T-cell (primary cell): ENCODE measurements around the gene DCC. TPM values are rescaled to one million over a fixed set of nuclear protein-coding genes. Genes with fewer than 3 reads are reported as not detected.

ENCODE experiments used
- ATAC-seq, 4 experiments: fragments of 200-7000 bp in 3 of 4; fragments of 150-1000 bp in 1 of 4; cut with Tn5 transposase; replicated peaks in 1 of 4; 1 replicate in 3 of 4; 2 replicates in 1 of 4; pipeline ENCODE4 v1.10.0; 2021; ENCODE audit warnings: moderate library complexity in 3 of 4, mild to moderate bottlenecking in 2 of 4, moderate number of reproducible peaks in 1 of 4
- CTCF ChIA-PET, 2 donors: fragments of 300-600 bp; sonication (Branson Sonifier 250); formaldehyde crosslinking; loops; one replicate each; lab custom pipeline; 2022; ENCODE audit warnings: antibody characterized with exemption in 2 of 2; lab: Charles Lee
- POLR2A ChIA-PET, 2 donors: fragments of 300-600 bp; sonication (Branson Sonifier 250); formaldehyde crosslinking; loops; one replicate each; lab custom pipeline; 2022; ENCODE audit warnings: antibody characterized with exemption in 2 of 2; lab: Charles Lee
- DNase-seq, 35 experiments: peaks; one replicate each; pipeline versions ENCODE4 v3.0.0 to v3.0.0-alpha.2; 2013 to 2023
- H3K27ac ChIP-seq: one replicate; pipeline ENCODE4 v1.5.1; 2013; ENCODE audit warnings: low read length
- H3K27me3 ChIP-seq, 2 experiments: replicated peaks in 1 of 2; 1 replicate in 1 of 2; 2 replicates in 1 of 2; pipeline versions ENCODE4 v1.6.1 to v1.7.0; 2013; ENCODE audit warnings: low read length in 1 of 2, mixed read lengths in 1 of 2; ENCODE audit not compliant: control insufficient read depth in 2 of 2, insufficient read depth in 2 of 2; ENCODE audit errors: extremely low read depth in 1 of 2
- H3K36me3 ChIP-seq, 2 donors: 1 replicate in 1 of 2; 2 replicates in 1 of 2; pipeline versions ENCODE4 v1.6.1 to v1.7.0; 2013; ENCODE audit warnings: low read length in 1 of 2; ENCODE audit not compliant: control insufficient read depth in 2 of 2, insufficient read depth in 1 of 2; ENCODE audit errors: extremely low read depth in 1 of 2
- H3K4me1 ChIP-seq, 2 experiments: 1 replicate in 1 of 2; 2 replicates in 1 of 2; pipeline versions ENCODE4 v1.6.1 to v1.7.0; 2013; ENCODE audit warnings: low read length in 2 of 2, mixed read lengths in 1 of 2; ENCODE audit not compliant: insufficient read depth in 2 of 2, control insufficient read depth in 1 of 2; ENCODE audit errors: extremely low read depth in 1 of 2
- H3K4me3 ChIP-seq, 2 donors: 1 replicate in 1 of 2; 2 replicates in 1 of 2; pipeline versions ENCODE4 v1.5.1 to v1.7.0; 2013; ENCODE audit warnings: mild to moderate bottlenecking in 2 of 2, low read length in 1 of 2, moderate library complexity in 1 of 2; ENCODE audit not compliant: control insufficient read depth in 1 of 2; ENCODE audit errors: extremely low read depth in 1 of 2
- H3K9me3 ChIP-seq: 2 replicates; pipeline ENCODE4 v1.7.0; 2013
- H3K27ac Mint-ChIP-seq, 2 donors: one replicate each; pipeline ENCODE4 v1.8.0; 2020 to 2021; ENCODE audit warnings: mild to moderate bottlenecking in 2 of 2, mixed read lengths in 2 of 2
- H3K27me3 Mint-ChIP-seq, 2 donors: one replicate each; pipeline ENCODE4 v1.8.0; 2021 to 2022; ENCODE audit warnings: mixed read lengths in 2 of 2
- H3K36me3 Mint-ChIP-seq: one replicate; pipeline ENCODE4 v1.8.0; 2021; ENCODE audit warnings: mixed read lengths
- H3K4me1 Mint-ChIP-seq, 3 donors: one replicate each; pipeline ENCODE4 v1.8.0; 2020 to 2022; ENCODE audit warnings: mixed read lengths in 3 of 3, mild to moderate bottlenecking in 1 of 3
- H3K4me3 Mint-ChIP-seq, 3 donors: one replicate each; pipeline ENCODE4 v1.8.0; 2020 to 2022; ENCODE audit warnings: mild to moderate bottlenecking in 3 of 3, mixed read lengths in 3 of 3, moderate library complexity in 3 of 3
- H3K9me3 Mint-ChIP-seq, 3 donors: one replicate each; pipeline ENCODE4 v1.8.0; 2020 to 2022; ENCODE audit warnings: mixed read lengths in 3 of 3
- WGBS: methylation state at CpG from one replicate; pipeline ENCODE4 v1.1.5; 2013; ENCODE audit warnings: missing lambda C conversion rate; ENCODE audit not compliant: insufficient coverage; 5-methylcytosine and 5-hydroxymethylcytosine counted together
- total RNA-seq, 35 experiments: library from RNA in 6 of 35; stranded (reverse) in 6 of 35; fragments of 120-200 nt in 1 of 35; gene quantifications; one replicate each; pipeline versions ENCODE4 v1.2.1 to v1.2.4 and lab custom pipeline; 2013 to 2026

Gene DCC
- total RNA-seq, 5 donors from 2014 or later (not counting 1 experiment from before 2014, with no cell fraction given), result not detected

- ATAC-seq (no peak), DNase-seq (no peak)
- H3K4me3 Mint-ChIP-seq, result no peak overlapping the region
- POLR2A ChIA-PET, result no interaction called here
- H3K27ac ChIP-seq, result no peak overlapping the region
- CTCF ChIA-PET, result no interaction called here
- H3K36me3 Mint-ChIP-seq, result no peaks in the 10 kb centered on the region
- H3K27me3 Mint-ChIP-seq, result no peaks in the 10 kb centered on the region
- no peaks in the 10 kb centered on the region for H3K27me3 ChIP-seq
- no peaks in the 10 kb centered on the region for H3K4me1 Mint-ChIP-seq
- peaks cover 3 to 7% (median 6%) of the 10 kb centered on the region in 3 donors for H3K9me3 Mint-ChIP-seq
- no peaks in the 10 kb centered on the region for H3K9me3 ChIP-seq
- H3K27ac Mint-ChIP-seq, result no peak overlapping the region
- H3K36me3 ChIP-seq, result no peaks in the 10 kb centered on the region
- H3K4me1 ChIP-seq, result no peaks in the 10 kb centered on the region
- WGBS, result no CpG with 5 or more reads among the region's 2 CpGs
- H3K4me3 ChIP-seq, result no peak overlapping the region
These were observed 1187.4 kb downstream of the DCC start for GRCh38 chr18:53527365-53527764.

GRCh38 chr18:53531187-53531586 is 1191.2 kb downstream of the DCC start:
- H3K27ac ChIP-seq, result no peak overlapping the region
- peaks cover 0 to 6% (median 5%) of the 10 kb centered on the region in 3 donors for H3K9me3 Mint-ChIP-seq
- H3K4me1 ChIP-seq, result no peaks in the 10 kb centered on the region
- CTCF ChIA-PET, result no interaction called here
- H3K36me3 Mint-ChIP-seq, result no peaks in the 10 kb centered on the region
- no peaks in the 10 kb centered on the region for H3K4me1 Mint-ChIP-seq
- ATAC-seq, result no peak
- no peaks in the 10 kb centered on the region for H3K27me3 Mint-ChIP-seq
- no peaks in the 10 kb centered on the region for H3K9me3 ChIP-seq
- H3K27ac Mint-ChIP-seq, result no peak overlapping the region
- no peak overlapping the region for H3K4me3 ChIP-seq
- H3K27me3 ChIP-seq, result no peaks in the 10 kb centered on the region
- POLR2A ChIA-PET, result no interaction called here
- no peak for DNase-seq
- no peak overlapping the region for H3K4me3 Mint-ChIP-seq
- H3K36me3 ChIP-seq, result no peaks in the 10 kb centered on the region

- DNase-seq (no peak), ATAC-seq (no peak)
- Histone ChIP-seq H3K4me1 (no peaks in the 10 kb centered on the region), H3K27ac (no peak overlapping the region), H3K27me3 (no peaks in the 10 kb centered on the region), H3K36me3 (no peaks in the 10 kb centered on the region), H3K9me3 (no peaks in the 10 kb centered on the region), H3K4me3 (no peak overlapping the region)
- H3K4me1 Mint-ChIP-seq, result no peaks in the 10 kb centered on the region
- H3K4me3 Mint-ChIP-seq, result no peak overlapping the region
- ChIA-PET POLR2A (no interaction called here), CTCF (no interaction called here)
- no CpG with 5 or more reads among the region's 1 CpG for WGBS
- no peaks in the 10 kb centered on the region for H3K27me3 Mint-ChIP-seq
- H3K9me3 Mint-ChIP-seq, result peaks cover 0 to 6% (median 0%) of the 10 kb centered on the region in 3 donors
- H3K27ac Mint-ChIP-seq, result no peak overlapping the region
- H3K36me3 Mint-ChIP-seq, result no peaks in the 10 kb centered on the region
These were observed 1191.9 kb downstream of the DCC start for GRCh38 chr18:53531896-53532295.

DNA sequence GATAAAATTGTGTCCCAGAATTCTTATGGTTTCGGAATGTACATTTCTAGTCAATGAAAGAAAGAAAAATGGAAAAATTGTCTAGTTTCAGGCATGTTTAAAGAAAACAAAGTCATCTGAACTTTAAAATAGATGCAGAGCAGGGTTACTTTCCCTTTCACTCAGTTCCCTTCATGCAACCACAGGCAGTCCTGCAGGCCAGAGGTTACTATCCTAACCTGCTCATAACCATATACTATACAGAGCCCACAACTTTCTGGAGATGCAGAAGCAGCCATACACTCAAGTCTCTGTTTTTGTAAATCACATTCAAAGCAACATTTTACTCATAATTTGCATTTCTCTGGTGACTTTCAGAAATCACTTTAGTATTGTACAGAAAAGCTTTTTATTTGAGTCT is 1194.2 kb downstream of the DCC start:
- ChIA-PET POLR2A (no interaction called here), CTCF (no interaction called here)
- Histone ChIP-seq H3K9me3 (no peaks in the 10 kb centered on the region), H3K27ac (no peak overlapping the region), H3K27me3 (no peaks in the 10 kb centered on the region), H3K36me3 (no peaks in the 10 kb centered on the region), H3K4me1 (no peaks in the 10 kb centered on the region), H3K4me3 (no peak overlapping the region)
- H3K36me3 Mint-ChIP-seq, result no peaks in the 10 kb centered on the region
- DNase-seq (no peak), ATAC-seq (no peak)
- H3K27ac Mint-ChIP-seq, result no peak overlapping the region
- WGBS, result no CpG with 5 or more reads among the region's 1 CpG
- H3K27me3 Mint-ChIP-seq, result no peaks in the 10 kb centered on the region
- peaks cover 0 to 6% (median 0%) of the 10 kb centered on the region in 3 donors for H3K9me3 Mint-ChIP-seq
- no peak overlapping the region for H3K4me3 Mint-ChIP-seq
- no peaks in the 10 kb centered on the region for H3K4me1 Mint-ChIP-seq

DNA sequence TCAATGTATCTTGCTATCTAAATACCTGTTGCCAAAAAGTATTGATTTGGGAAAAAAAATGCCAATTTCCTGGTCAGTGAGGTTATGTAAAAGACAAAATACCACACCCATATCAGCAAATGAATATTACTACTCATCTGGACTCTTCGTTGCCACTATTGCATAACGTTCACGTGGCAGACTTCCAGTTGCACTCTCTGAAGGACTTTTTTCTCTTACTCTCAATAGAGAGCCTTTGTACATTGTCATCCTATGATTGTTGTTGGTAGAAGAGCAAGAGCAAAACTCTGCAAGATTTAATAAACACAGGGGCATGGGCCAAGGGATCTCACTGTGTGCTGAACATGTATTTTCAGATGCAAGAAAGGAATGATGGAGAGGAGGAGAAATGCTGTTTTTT is 1194.7 kb downstream of the DCC start:
- Histone ChIP-seq H3K27me3 (no peaks in the 10 kb centered on the region), H3K27ac (no peak overlapping the region), H3K36me3 (no peaks in the 10 kb centered on the region), H3K4me1 (no peaks in the 10 kb centered on the region), H3K9me3 (no peaks in the 10 kb centered on the region), H3K4me3 (no peak overlapping the region)
- POLR2A ChIA-PET, result interaction anchor here in 1 of 2 donors (0.6 kb wide), 1 partner anchor 58 kb away, joined by 11 read pairs; no protein-coding TSS in a partner anchor
- CTCF ChIA-PET, result no interaction called here
- peaks cover 0 to 6% (median 0%) of the 10 kb centered on the region in 3 donors for H3K9me3 Mint-ChIP-seq
- no peak overlapping the region for H3K4me3 Mint-ChIP-seq
- no peaks in the 10 kb centered on the region for H3K36me3 Mint-ChIP-seq
- WGBS, result no CpG with 5 or more reads among the region's 3 CpGs
- DNase-seq (no peak), ATAC-seq (no peak)
- H3K27ac Mint-ChIP-seq, result no peak overlapping the region
- no peaks in the 10 kb centered on the region for H3K27me3 Mint-ChIP-seq
- no peaks in the 10 kb centered on the region for H3K4me1 Mint-ChIP-seq

DNA sequence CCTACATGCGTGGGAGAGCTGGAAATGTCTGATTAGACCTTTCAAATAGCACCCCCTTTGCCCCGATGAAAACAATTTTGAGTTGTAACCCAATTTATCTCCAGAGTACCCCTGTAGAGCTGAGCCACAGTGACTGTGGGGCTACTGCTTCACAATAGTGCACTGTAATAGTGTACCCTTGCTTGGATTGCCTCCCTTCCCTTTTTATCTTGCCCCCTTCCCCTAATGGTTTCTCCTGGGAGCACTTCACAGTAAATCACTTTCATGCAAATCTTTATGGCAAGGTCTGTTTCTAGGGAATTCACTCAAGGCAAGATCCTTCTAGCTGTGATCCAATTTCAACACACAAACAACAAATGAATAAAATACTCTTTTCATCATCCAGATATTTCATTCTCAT is 1196.9 kb downstream of the DCC start:
- ChIA-PET CTCF (no interaction called here), POLR2A (no interaction called here)
- Mint-ChIP-seq H3K27ac (no peak overlapping the region), H3K4me3 (no peak overlapping the region), H3K27me3 (no peaks in the 10 kb centered on the region), H3K36me3 (no peaks in the 10 kb centered on the region), H3K4me1 (no peaks in the 10 kb centered on the region), H3K9me3 (no peaks in the 10 kb centered on the region)
- ATAC-seq (no peak), DNase-seq (no peak)
- no peaks in the 10 kb centered on the region for H3K36me3 ChIP-seq
- H3K4me3 ChIP-seq, result no peak overlapping the region
- 100% methylated on average over 1 of the region's 2 CpGs for WGBS
- no peaks in the 10 kb centered on the region for H3K9me3 ChIP-seq
- no peaks in the 10 kb centered on the region for H3K4me1 ChIP-seq
- H3K27me3 ChIP-seq, result no peaks in the 10 kb centered on the region
- H3K27ac ChIP-seq, result no peak overlapping the region

DNA sequence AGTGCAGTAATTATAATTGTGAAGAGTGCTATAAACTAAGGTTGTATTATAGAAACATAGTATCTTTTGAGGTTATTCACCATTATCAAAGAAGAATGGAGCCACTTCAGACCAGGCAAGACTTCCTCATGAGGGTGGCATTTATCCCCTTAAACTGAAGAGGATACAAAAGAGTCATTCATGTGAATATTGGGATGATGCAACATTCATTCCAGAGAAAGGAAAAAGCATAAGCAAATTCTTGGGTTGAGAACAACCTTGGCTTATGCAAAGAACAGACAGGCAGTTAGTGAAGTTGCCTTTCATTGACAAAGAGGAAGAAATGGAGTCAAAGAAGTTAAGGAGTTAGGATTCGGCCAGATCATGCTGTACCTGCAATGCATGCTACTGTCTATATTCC is 1201.9 kb downstream of the DCC start:
- Histone ChIP-seq H3K9me3 (no peaks in the 10 kb centered on the region), H3K4me1 (no peaks in the 10 kb centered on the region), H3K27ac (no peak overlapping the region), H3K36me3 (no peaks in the 10 kb centered on the region), H3K27me3 (no peaks in the 10 kb centered on the region), H3K4me3 (no peak overlapping the region)
- H3K36me3 Mint-ChIP-seq, result no peaks in the 10 kb centered on the region
- DNase-seq (no peak), ATAC-seq (no peak)
- no peaks in the 10 kb centered on the region for H3K4me1 Mint-ChIP-seq
- peaks cover 0 to 12% (median 0%) of the 10 kb centered on the region in 3 donors for H3K9me3 Mint-ChIP-seq
- H3K27ac Mint-ChIP-seq, result no peak overlapping the region
- ChIA-PET CTCF (no interaction called here), POLR2A (no interaction called here)
- no CpG with 5 or more reads among the region's 1 CpG for WGBS
- no peaks in the 10 kb centered on the region for H3K27me3 Mint-ChIP-seq
- no peak overlapping the region for H3K4me3 Mint-ChIP-seq
